ENCODE results near the gene IL37. TPM values are rescaled to one million over a fixed set of nuclear protein-coding genes. Genes with fewer than 3 reads are reported as not detected.

IL37 gene
- total and polyA plus RNA-seq, 2 of the 13 experiments (the other 11 are each of a cell fraction or from before 2014, with no cell fraction given), result not detected

- no peak for TF ChIP-seq ZNF747 (CRISPR knock-in tag; IDR thresholded peaks at IDR 0.05; ENCODE audit: borderline replicate concordance)
- TF ChIP-seq ZNF644 (CRISPR knock-in tag; IDR thresholded peaks at IDR 0.05; ENCODE audit: low read depth), result 0 out of 2 replicates have a peak, but pooled peaks have one; percentile 45
- TF ChIP-seq MAFF (IDR thresholded peaks at IDR 0.05; ENCODE audit: low read depth, low read length), result no peak
- no peak for TF ChIP-seq NR0B2 (CRISPR knock-in tag; IDR thresholded peaks at IDR 0.05)
- TF ChIP-seq, protein P1, sequence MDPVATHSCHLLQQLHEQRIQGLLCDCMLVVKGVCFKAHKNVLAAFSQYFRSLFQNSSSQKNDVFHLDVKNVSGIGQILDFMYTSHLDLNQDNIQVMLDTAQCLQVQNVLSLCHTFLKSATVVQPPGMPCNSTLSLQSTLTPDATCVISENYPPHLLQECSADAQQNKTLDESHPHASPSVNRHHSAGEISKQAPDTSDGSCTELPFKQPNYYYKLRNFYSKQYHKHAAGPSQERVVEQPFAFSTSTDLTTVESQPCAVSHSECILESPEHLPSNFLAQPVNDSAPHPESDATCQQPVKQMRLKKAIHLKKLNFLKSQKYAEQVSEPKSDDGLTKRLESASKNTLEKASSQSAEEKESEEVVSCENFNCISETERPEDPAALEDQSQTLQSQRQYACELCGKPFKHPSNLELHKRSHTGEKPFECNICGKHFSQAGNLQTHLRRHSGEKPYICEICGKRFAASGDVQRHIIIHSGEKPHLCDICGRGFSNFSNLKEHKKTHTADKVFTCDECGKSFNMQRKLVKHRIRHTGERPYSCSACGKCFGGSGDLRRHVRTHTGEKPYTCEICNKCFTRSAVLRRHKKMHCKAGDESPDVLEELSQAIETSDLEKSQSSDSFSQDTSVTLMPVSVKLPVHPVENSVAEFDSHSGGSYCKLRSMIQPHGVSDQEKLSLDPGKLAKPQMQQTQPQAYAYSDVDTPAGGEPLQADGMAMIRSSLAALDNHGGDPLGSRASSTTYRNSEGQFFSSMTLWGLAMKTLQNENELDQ (CRISPR knock-in tag; IDR thresholded peaks at IDR 0.05; ENCODE audit: borderline replicate concordance), result no peak
- no peak for TF ChIP-seq POLR2A (IDR thresholded peaks at IDR 0.05; ENCODE audit: insufficient read depth in 1 of 2, low read depth in 2 of 2, low read length in 2 of 2)
- TF ChIP-seq JUNB (CRISPR knock-in tag; IDR thresholded peaks at IDR 0.05; ENCODE audit: borderline replicate concordance), result no peak
- no peak for TF ChIP-seq SOX6 (IDR thresholded peaks at IDR 0.05)
- no peak for TF ChIP-seq SOX6 (CRISPR knock-in tag; IDR thresholded peaks at IDR 0.05)
- peak; percentile 11 for TF ChIP-seq ZNF883 (CRISPR knock-in tag; IDR thresholded peaks at IDR 0.05; ENCODE audit: not compliant biosample characterization)
- TF ChIP-seq ARID2 (CRISPR knock-in tag; IDR thresholded peaks at IDR 0.05; ENCODE audit: borderline replicate concordance), result no peak
- no peak for TF ChIP-seq RXRA (CRISPR knock-in tag; IDR thresholded peaks at IDR 0.05)
- no peak for TF ChIP-seq FOXA3 (CRISPR knock-in tag; IDR thresholded peaks at IDR 0.05)
- no peak for TF ChIP-seq SKI (IDR thresholded peaks at IDR 0.05; ENCODE audit: partially characterized antibody)
- TF ChIP-seq, protein P2, sequence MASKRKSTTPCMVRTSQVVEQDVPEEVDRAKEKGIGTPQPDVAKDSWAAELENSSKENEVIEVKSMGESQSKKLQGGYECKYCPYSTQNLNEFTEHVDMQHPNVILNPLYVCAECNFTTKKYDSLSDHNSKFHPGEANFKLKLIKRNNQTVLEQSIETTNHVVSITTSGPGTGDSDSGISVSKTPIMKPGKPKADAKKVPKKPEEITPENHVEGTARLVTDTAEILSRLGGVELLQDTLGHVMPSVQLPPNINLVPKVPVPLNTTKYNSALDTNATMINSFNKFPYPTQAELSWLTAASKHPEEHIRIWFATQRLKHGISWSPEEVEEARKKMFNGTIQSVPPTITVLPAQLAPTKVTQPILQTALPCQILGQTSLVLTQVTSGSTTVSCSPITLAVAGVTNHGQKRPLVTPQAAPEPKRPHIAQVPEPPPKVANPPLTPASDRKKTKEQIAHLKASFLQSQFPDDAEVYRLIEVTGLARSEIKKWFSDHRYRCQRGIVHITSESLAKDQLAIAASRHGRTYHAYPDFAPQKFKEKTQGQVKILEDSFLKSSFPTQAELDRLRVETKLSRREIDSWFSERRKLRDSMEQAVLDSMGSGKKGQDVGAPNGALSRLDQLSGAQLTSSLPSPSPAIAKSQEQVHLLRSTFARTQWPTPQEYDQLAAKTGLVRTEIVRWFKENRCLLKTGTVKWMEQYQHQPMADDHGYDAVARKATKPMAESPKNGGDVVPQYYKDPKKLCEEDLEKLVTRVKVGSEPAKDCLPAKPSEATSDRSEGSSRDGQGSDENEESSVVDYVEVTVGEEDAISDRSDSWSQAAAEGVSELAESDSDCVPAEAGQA (IDR thresholded peaks at IDR 0.05; ENCODE audit: low read depth), result no peak
- TF ChIP-seq, protein P2 (CRISPR knock-in tag; IDR thresholded peaks at IDR 0.05; ENCODE audit: borderline replicate concordance), result no peak
- no peak for TF ChIP-seq PRDM4 (CRISPR knock-in tag; IDR thresholded peaks at IDR 0.05; ENCODE audit: borderline replicate concordance)
- TF ChIP-seq HNF4A (CRISPR knock-in tag; IDR thresholded peaks at IDR 0.05), result peak; percentile 55
- peak; percentile 48; the same call in 1 of the 2 replicates for TF ChIP-seq MYC (CRISPR knock-in tag; IDR thresholded peaks at IDR 0.05; ENCODE audit: borderline replicate concordance)
Measured at GRCh38 chr2:112941753-112942653, 31.0 kb downstream of the IL37 start (continued).

All from HepG2 (cell line).